Lower leg skin (tissue), 4 donors: Measurements from ENCODE around the gene CDH13. TPM values are rescaled to one million over a fixed set of nuclear protein-coding genes. Genes with fewer than 3 reads are reported as not detected.

Experiments used
- DNase-seq, 2 donors: peaks; one replicate each; pipeline ENCODE4 v3.0.0-alpha.2; 2019; ENCODE audit warnings: low spot score in 2 of 2
- H3K4me3 ChIP-seq: fragments of 200-600 bp; sonication (generic); 2 replicates; pipeline ENCODE4 v1.5.1; 2017; ENCODE audit warnings: mild to moderate bottlenecking, low read depth; ENCODE audit not compliant: poor library complexity, severe bottlenecking
- POLR2A ChIP-seq, 2 donors: fragments of 450-650 bp; IDR thresholded peaks; one replicate each; pipeline ENCODE4 v1.6.1; 2016 to 2017; ENCODE audit warnings: antibody characterized with exemption in 2 of 2, mild to moderate bottlenecking in 1 of 2, moderate library complexity in 1 of 2
- WGBS, 2 donors: methylation state at CpG; one replicate each; pipeline ENCODE4 v1.1.5; 2018; 5-methylcytosine and 5-hydroxymethylcytosine counted together
- intact Hi-C: fragments of 100-400 bp; cut with DNase I; formaldehyde crosslinking; loops from one replicate; pipeline ENCODE4 v1.15.0; 2023; ENCODE audit warnings: low total_unique reads
- total RNA-seq, 4 donors: library from RNA; depleted of rRNA; stranded (reverse); fragments of >200 nt; gene quantifications; one replicate each; pipeline ENCODE4 v1.1.0, GENCODE V29; 2016
- TF ChIP-seq, protein P1 (sequence below), 3 donors: fragments of 450-650 bp; IDR thresholded peaks; one replicate each; pipeline ENCODE4 v1.5.1; 2016; ENCODE audit warnings: antibody characterized with exemption in 3 of 3, mild to moderate bottlenecking in 3 of 3, moderate library complexity in 2 of 3

The CDH13 gene
- total RNA-seq, 4 donors from 2014 or later = 102 to 246 (median 155) TPM

DNA sequence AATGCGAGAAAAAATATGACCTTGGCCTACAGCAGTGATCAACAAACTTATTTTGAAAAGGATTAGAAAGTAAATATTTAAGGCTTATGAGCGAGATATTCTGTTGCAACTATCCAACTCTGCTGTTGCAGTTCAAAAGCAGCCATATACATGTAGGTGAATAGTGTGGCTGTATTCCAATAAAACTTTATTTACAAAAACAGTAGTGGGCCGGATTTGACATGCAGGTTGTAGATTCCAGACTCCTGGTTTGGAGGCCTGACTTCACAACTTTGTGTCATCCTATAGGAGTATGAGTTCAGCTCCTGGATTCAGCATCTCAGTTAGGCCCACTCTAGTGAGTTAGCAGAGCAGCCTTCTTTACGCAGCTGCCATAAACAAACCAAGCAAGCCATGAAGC is 386.3 kb downstream of the CDH13 start:
- WGBS, 2 donors = 91 to 94% methylated on average over 4 of the region's 4 CpGs
- H3K4me3 ChIP-seq = no peak overlapping the region
- TF ChIP-seq, protein P1, sequence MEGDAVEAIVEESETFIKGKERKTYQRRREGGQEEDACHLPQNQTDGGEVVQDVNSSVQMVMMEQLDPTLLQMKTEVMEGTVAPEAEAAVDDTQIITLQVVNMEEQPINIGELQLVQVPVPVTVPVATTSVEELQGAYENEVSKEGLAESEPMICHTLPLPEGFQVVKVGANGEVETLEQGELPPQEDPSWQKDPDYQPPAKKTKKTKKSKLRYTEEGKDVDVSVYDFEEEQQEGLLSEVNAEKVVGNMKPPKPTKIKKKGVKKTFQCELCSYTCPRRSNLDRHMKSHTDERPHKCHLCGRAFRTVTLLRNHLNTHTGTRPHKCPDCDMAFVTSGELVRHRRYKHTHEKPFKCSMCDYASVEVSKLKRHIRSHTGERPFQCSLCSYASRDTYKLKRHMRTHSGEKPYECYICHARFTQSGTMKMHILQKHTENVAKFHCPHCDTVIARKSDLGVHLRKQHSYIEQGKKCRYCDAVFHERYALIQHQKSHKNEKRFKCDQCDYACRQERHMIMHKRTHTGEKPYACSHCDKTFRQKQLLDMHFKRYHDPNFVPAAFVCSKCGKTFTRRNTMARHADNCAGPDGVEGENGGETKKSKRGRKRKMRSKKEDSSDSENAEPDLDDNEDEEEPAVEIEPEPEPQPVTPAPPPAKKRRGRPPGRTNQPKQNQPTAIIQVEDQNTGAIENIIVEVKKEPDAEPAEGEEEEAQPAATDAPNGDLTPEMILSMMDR (IDR thresholded peaks at IDR 0.05) = no peak
- no peak for TF ChIP-seq POLR2A (IDR thresholded peaks at IDR 0.05)
- intact Hi-C loops = no loop called here
- DNase-seq = no peak

DNA sequence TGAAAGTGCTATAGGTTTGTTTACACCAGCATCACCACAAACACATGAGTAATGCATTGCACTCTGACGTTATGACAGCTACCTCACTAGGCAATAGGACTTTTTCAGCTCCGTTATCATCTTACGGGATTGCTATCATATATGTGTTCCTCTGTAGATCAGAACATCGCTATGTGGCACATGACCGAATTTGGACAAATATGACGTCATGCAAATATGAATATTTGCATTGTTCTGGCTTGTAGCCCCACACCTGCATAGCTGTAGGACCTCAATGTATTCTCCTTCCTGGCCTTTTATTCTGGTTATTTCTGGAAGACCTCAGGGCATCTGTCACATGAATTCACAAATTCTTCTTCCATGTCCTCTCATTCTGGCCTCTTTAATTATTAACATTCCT is 393.2 kb downstream of the CDH13 start:
- intact Hi-C loops = no loop called here
- no peak for TF ChIP-seq POLR2A (IDR thresholded peaks at IDR 0.05)
- TF ChIP-seq, protein P1 (IDR thresholded peaks at IDR 0.05) = no peak
- WGBS, 2 donors = 93 to 99% methylated on average over 6 of the region's 6 CpGs
- no peak for DNase-seq
- no peak overlapping the region for H3K4me3 ChIP-seq

DNA sequence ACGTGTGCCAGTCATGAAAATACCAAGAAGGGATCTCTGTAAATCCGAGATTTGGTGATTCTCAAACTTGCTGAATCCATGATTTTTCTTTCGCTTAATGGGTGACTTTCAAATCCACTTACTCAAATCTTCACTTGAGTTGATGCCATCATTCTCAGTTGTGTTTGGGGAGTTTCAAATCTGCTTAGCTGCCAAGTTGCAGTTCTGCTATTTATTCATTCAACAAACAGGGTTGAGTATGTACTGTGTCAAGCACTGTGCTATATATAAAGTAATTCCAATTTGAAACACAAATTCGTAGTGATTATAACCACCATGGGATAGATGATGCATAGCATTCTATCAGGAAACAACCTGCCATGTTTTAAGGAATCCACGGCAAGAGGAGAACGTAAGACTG is 394.3 kb downstream of the CDH13 start:
- WGBS, 2 donors = 91 to 92% methylated on average over 6 of the region's 6 CpGs
- TF ChIP-seq, protein P1 (IDR thresholded peaks at IDR 0.05) = no peak
- H3K4me3 ChIP-seq = no peak overlapping the region
- intact Hi-C loops = no loop called here
- DNase-seq = no peak

GRCh38 chr16:83021746-83022145 is 395.0 kb downstream of the CDH13 start:
- intact Hi-C loops = no loop called here
- H3K4me3 ChIP-seq = no peak overlapping the region
- WGBS, 2 donors = 71 to 85% methylated on average over 3 of the region's 3 CpGs
- no peak for TF ChIP-seq POLR2A (IDR thresholded peaks at IDR 0.05)
- TF ChIP-seq, protein P1 (IDR thresholded peaks at IDR 0.05) = no peak
- no peak for DNase-seq

DNA sequence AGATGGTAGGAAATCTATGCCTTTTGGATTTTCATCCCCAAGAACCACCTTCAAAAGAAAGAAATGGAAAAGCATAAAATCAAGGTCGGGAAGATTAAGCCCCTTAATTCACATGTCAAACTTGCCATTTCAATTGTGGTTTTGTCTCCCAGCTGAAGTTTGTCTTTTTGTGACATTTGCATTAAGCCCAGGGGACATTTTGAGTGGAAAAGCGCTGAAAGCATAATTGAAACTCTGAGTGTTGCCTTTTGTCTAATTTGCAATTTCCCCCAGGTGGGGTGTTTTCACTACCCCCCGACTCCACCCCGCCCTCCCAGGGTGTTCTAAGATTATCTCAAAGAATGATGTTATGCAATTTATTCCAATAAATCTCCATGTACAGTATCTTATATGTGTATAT is 396.2 kb downstream of the CDH13 start:
- H3K4me3 ChIP-seq = no peak overlapping the region
- intact Hi-C loops = no loop called here
- no peak for TF ChIP-seq POLR2A (IDR thresholded peaks at IDR 0.05)
- TF ChIP-seq, protein P1 (IDR thresholded peaks at IDR 0.05) = no peak
- WGBS, 2 donors = 65 to 71% methylated on average over 4 of the region's 4 CpGs
- DNase-seq = no peak

- TF ChIP-seq, protein P1 (IDR thresholded peaks at IDR 0.05) = no peak
- TF ChIP-seq POLR2A (IDR thresholded peaks at IDR 0.05) = no peak
- 72% methylated on average over 1 of the region's 1 CpG for WGBS, 2 donors
- no peak for DNase-seq
- intact Hi-C loops = no loop called here
- no peak overlapping the region for H3K4me3 ChIP-seq
Measured at GRCh38 chr16:83023640-83024039, 396.9 kb downstream of the CDH13 start.
